ENCODE measurements around the gene ZNF512B.
"Not testable (repeated sequence)": the region's sequence is repeated elsewhere in the genome, so short reads cannot be mapped to it uniquely, and the experiment has no call there.

- not testable (repeated sequence) for TF ChIP-seq CTCF (IDR thresholded peaks at IDR 0.05); EP300 (IDR thresholded peaks at IDR 0.05); POLR2A (IDR thresholded peaks at IDR 0.05; ENCODE audit: low read depth); POLR2AphosphoS5 (IDR thresholded peaks at IDR 0.05)
These were observed 42.8 kb upstream of the ZNF512B start for GRCh38 chr20:64012385-64013154.
